Vagina (tissue), 2 donors: ENCODE data around the gene GUCY2F. TPM values are rescaled to one million over a fixed set of nuclear protein-coding genes. Genes with fewer than 3 reads are reported as not detected.

Experiments used
- DNase-seq, 2 donors: peaks; one replicate each; pipeline ENCODE4 v3.0.0-alpha.2; 2017; ENCODE audit errors: extremely low spot score in 2 of 2
- H3K27ac ChIP-seq: fragments of 200-600 bp; sonication (generic); one replicate; pipeline ENCODE4 v1.5.1; 2019
- H3K27me3 ChIP-seq: fragments of 200-600 bp; sonication (generic); one replicate; pipeline ENCODE4 v1.5.1; 2019
- H3K36me3 ChIP-seq, 2 donors: fragments of 200-600 bp; sonication (generic); one replicate each; pipeline ENCODE4 v1.5.1; 2017 to 2019
- H3K4me1 ChIP-seq: fragments of 200-600 bp; sonication (generic); one replicate; pipeline ENCODE4 v1.5.1; 2019
- H3K4me3 ChIP-seq, 2 donors: fragments of 200-600 bp; sonication (generic); 1 replicate in 1 of 2; 2 replicates in 1 of 2; pipeline ENCODE4 v1.5.1; 2016 to 2019
- H3K9me3 ChIP-seq: fragments of 200-600 bp; sonication (generic); one replicate; pipeline ENCODE4 v1.5.1; 2019
- POLR2A ChIP-seq, 2 donors: fragments of 450-650 bp; IDR thresholded peaks; one replicate each; pipeline ENCODE4 v1.6.1; 2017; ENCODE audit warnings: antibody characterized with exemption in 2 of 2, mild to moderate bottlenecking in 2 of 2, moderate library complexity in 2 of 2
- POLR2AphosphoS5 ChIP-seq, 2 donors: sonication (generic); formaldehyde crosslinking; IDR thresholded peaks; one replicate each; pipeline ENCODE4 v1.9.0; 2017; ENCODE audit warnings: antibody characterized with exemption in 2 of 2, mild to moderate bottlenecking in 2 of 2, low read depth in 1 of 2; ENCODE audit not compliant: insufficient read depth in 1 of 2
- intact Hi-C: fragments of 100-400 bp; cut with DNase I; formaldehyde crosslinking; loops from one replicate; pipeline ENCODE4 v1.15.1; 2023
- total RNA-seq: library from RNA; depleted of rRNA; stranded (reverse); fragments of >200 nt; gene quantifications from one replicate; pipeline ENCODE4 v1.2.3, GENCODE V29; 2016
- TF ChIP-seq, protein P1 (sequence below), 3 experiments: fragments of 450-650 bp in 2 of 3; fragments of 200-600 bp in 1 of 3; sonication (generic) in 1 of 3; IDR thresholded peaks; one replicate each; pipeline ENCODE4 v1.5.1; 2017 to 2019; ENCODE audit warnings: antibody characterized with exemption in 3 of 3, mild to moderate bottlenecking in 2 of 3, moderate library complexity in 2 of 3

Gene GUCY2F
- total RNA-seq, 1 donor from 2014 or later: not detected

DNA sequence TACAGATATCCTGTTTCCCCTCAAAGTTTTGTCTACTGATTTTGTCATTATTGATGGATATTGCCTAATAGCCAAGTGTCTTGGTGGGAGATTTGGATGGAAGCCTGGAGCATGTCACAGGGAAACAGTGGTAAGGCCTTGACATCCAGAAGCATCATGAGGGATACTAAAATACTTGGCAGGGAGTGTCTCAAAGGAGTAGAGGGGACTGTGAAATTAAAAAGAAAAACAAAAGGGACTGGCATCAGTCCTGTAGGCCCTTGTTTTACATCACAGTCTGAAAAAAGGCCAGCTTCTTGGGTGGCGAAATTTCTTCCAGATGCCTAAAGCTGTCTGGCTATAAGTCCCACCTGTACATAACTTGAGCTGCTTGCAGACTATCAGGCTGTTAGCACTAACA, 83.8 kb downstream of the GUCY2F start:
- H3K4me3 ChIP-seq: no peak overlapping the region
- H3K4me1 ChIP-seq: no peaks in the 10 kb centered on the region
- DNase-seq: no peak
- no peak for TF ChIP-seq POLR2A (IDR thresholded peaks at IDR 0.05)
- intact Hi-C loops: no loop called here
- H3K36me3 ChIP-seq: no peaks in the 10 kb centered on the region
- no peaks in the 10 kb centered on the region for H3K9me3 ChIP-seq
- no peak overlapping the region for H3K27ac ChIP-seq
- H3K27me3 ChIP-seq: no peaks in the 10 kb centered on the region

DNA sequence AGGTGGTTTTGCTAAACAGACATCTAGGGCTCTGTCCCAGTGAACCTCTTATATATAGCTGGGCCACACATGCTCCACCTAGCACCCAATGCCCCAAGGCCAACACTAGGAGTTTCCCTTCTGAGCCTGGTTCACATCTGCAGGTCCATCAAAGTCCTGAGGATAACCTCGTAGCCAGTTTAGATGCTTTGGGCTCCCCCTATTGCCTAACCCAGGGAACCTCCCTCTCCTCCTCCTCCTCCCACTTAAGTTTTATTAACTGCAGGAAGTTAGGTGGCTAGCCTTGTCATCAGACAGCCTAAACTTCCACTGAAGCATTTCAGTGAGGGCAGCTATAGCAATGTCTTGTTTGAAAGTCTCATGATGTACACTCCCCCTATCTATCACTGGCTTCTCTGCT, 88.0 kb downstream of the GUCY2F start:
- intact Hi-C loops: no loop called here
- no peaks in the 10 kb centered on the region for H3K9me3 ChIP-seq
- no peak overlapping the region for H3K27ac ChIP-seq
- H3K36me3 ChIP-seq: no peaks in the 10 kb centered on the region
- H3K4me1 ChIP-seq: no peaks in the 10 kb centered on the region
- no peak overlapping the region for H3K4me3 ChIP-seq
- TF ChIP-seq POLR2AphosphoS5 (IDR thresholded peaks at IDR 0.05; ENCODE audit: insufficient read depth in 1 of 2, low read depth in 1 of 2): no peak
- no peaks in the 10 kb centered on the region for H3K27me3 ChIP-seq
- DNase-seq: no peak

DNA sequence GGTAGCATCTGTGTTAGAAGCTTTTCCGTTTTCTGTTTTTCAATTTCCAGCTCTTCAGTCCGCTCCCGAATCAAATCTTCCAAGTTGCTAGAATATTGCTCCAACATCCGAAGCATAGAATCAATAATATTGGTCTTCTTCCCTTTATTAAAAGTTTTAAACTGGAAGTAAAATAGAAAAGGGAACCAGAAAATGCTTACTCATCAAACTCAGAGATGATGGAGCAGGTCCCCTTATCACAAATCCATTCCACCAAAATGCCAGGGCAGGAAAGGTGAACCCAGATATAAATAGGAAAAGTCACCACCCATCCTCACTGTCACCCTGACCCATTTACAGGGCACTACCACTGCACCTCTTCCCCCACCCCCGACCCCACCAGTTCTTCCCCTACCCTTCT, 89.0 kb downstream of the GUCY2F start:
- H3K4me1 ChIP-seq: no peaks in the 10 kb centered on the region
- intact Hi-C loops: no loop called here
- no peaks in the 10 kb centered on the region for H3K36me3 ChIP-seq
- no peaks in the 10 kb centered on the region for H3K27me3 ChIP-seq
- no peak for DNase-seq
- H3K9me3 ChIP-seq: no peaks in the 10 kb centered on the region
- H3K4me3 ChIP-seq: no peak overlapping the region
- no peak for TF ChIP-seq POLR2AphosphoS5 (IDR thresholded peaks at IDR 0.05; ENCODE audit: insufficient read depth in 1 of 2, low read depth in 1 of 2)
- no peak for TF ChIP-seq POLR2A (IDR thresholded peaks at IDR 0.05)
- TF ChIP-seq, protein P1, sequence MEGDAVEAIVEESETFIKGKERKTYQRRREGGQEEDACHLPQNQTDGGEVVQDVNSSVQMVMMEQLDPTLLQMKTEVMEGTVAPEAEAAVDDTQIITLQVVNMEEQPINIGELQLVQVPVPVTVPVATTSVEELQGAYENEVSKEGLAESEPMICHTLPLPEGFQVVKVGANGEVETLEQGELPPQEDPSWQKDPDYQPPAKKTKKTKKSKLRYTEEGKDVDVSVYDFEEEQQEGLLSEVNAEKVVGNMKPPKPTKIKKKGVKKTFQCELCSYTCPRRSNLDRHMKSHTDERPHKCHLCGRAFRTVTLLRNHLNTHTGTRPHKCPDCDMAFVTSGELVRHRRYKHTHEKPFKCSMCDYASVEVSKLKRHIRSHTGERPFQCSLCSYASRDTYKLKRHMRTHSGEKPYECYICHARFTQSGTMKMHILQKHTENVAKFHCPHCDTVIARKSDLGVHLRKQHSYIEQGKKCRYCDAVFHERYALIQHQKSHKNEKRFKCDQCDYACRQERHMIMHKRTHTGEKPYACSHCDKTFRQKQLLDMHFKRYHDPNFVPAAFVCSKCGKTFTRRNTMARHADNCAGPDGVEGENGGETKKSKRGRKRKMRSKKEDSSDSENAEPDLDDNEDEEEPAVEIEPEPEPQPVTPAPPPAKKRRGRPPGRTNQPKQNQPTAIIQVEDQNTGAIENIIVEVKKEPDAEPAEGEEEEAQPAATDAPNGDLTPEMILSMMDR (IDR thresholded peaks at IDR 0.05): no peak
- no peak overlapping the region for H3K27ac ChIP-seq

DNA sequence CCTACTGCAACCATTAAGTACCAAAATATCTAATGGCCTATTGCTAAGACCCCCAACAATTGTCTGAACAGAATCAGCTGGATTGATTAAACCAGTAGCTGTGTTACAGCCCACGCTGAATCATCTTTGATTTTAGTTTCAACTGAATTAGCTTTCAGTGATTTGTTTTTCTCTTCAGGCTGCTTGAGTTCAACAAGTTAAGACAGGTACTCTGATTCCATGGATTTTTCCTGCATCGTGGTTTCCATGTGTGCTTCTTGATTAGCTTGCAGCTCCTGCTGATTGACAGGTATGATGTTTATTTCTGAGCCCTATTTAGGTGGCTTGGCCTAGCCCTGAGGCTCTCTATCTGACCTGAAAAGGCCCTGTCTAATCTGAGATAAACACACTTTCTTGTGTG, 91.3 kb downstream of the GUCY2F start:
- TF ChIP-seq POLR2A (IDR thresholded peaks at IDR 0.05) (no peak), POLR2AphosphoS5 (IDR thresholded peaks at IDR 0.05; ENCODE audit: insufficient read depth in 1 of 2, low read depth in 1 of 2) (no peak)
- TF ChIP-seq, protein P1 (IDR thresholded peaks at IDR 0.05): no peak
- intact Hi-C loops: no loop called here
- Histone ChIP-seq H3K27me3 (no peaks in the 10 kb centered on the region), H3K27ac (no peak overlapping the region), H3K36me3 (no peaks in the 10 kb centered on the region), H3K9me3 (no peaks in the 10 kb centered on the region), H3K4me3 (no peak overlapping the region), H3K4me1 (no peaks in the 10 kb centered on the region)
- no peak for DNase-seq

DNA sequence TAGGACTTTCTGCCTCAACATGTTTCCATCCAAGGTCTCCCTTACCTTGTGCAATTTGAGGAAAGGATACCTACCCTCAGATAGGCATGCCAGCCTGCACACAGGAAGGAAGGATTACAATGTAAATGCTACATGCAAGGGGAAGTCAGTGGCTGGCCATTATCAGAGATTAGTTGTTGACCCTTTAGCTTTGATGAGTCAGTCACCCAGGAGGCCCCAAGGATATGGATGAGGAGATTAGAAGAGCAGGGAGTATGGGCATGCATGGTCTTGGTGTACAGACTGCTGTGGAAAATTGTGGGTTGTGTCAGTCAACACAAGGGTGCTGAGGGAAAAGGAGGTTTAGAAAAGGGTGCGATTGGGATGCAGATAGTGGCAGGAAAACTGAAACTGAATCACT, 92.0 kb downstream of the GUCY2F start:
- intact Hi-C loops: no loop called here
- DNase-seq: no peak
- H3K27me3 ChIP-seq: no peaks in the 10 kb centered on the region

DNA sequence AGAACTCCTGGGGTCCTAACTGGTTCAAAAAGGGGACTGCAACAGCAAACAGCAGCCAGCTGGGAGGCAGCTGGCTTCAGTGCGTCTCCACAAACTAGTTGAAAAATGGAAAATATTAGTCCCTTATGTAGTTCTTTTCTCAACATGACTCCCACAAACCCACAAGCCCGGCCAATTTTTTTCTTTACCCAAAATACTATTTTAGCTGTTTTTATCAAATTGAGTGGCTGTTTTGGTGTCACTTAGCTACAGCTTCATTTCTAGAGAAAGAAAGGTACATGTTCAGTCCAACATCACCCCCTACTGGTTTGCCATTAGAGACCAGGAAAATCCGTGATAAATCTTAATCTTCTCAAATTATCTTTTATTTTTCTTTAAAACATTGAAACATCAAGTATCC, 97.2 kb downstream of the GUCY2F start:
- TF ChIP-seq POLR2AphosphoS5 (IDR thresholded peaks at IDR 0.05; ENCODE audit: insufficient read depth in 1 of 2, low read depth in 1 of 2): no peak
- no peak for TF ChIP-seq POLR2A (IDR thresholded peaks at IDR 0.05)
- TF ChIP-seq, protein P1 (IDR thresholded peaks at IDR 0.05): peak in 1 of 3 experiments; percentile 32
- Histone ChIP-seq H3K27ac (no peak overlapping the region), H3K27me3 (no peaks in the 10 kb centered on the region), H3K4me1 (no peaks in the 10 kb centered on the region), H3K36me3 (no peaks in the 10 kb centered on the region), H3K9me3 (no peaks in the 10 kb centered on the region), H3K4me3 (no peak overlapping the region)
- intact Hi-C loops: no loop called here
- DNase-seq: no peak

More for the DNA sequence above, 92.0 kb downstream of the GUCY2F start:
- no peaks in the 10 kb centered on the region for H3K4me1 ChIP-seq
- no peaks in the 10 kb centered on the region for H3K9me3 ChIP-seq
- H3K27ac ChIP-seq: no peak overlapping the region
- no peak for TF ChIP-seq POLR2A (IDR thresholded peaks at IDR 0.05)
- TF ChIP-seq, protein P1 (IDR thresholded peaks at IDR 0.05): no peak
- no peak for TF ChIP-seq POLR2AphosphoS5 (IDR thresholded peaks at IDR 0.05; ENCODE audit: insufficient read depth in 1 of 2, low read depth in 1 of 2)
- H3K4me3 ChIP-seq: no peak overlapping the region
- H3K36me3 ChIP-seq: no peaks in the 10 kb centered on the region
